SU-DHL-6 (cell line): ENCODE data around the gene MIA2.

ENCODE experiments used
- H2AFZ ChIP-seq: fragments of 200-600 bp; sonication (generic); 2 replicates; pipeline ENCODE4 v1.6.1; 2014; ENCODE audit warnings: low read depth, mild to moderate bottlenecking, moderate library complexity, mixed read lengths, antibody characterized with exemption, low read length; ENCODE audit not compliant: severe bottlenecking
- H3F3A ChIP-seq: fragments of 200-600 bp; shearing (Covaris generic); 2 replicates; pipeline ENCODE4 v1.6.0; 2016; ENCODE audit warnings: antibody characterized with exemption, mild to moderate bottlenecking; ENCODE audit not compliant: insufficient read depth
- H3K27ac ChIP-seq: fragments of 200-600 bp; sonication (generic); 2 replicates; pipeline ENCODE4 v1.5.1; 2016; ENCODE audit warnings: low read depth, mild to moderate bottlenecking, low read length, moderate library complexity, mixed read lengths
- H3K27me3 ChIP-seq: fragments of 200-600 bp; sonication (generic), shearing (Covaris generic); 2 replicates; pipeline ENCODE4 v1.6.0; 2014; ENCODE audit warnings: mild to moderate bottlenecking, low read length
- H3K36me3 ChIP-seq: fragments of 200-600 bp; sonication (generic); 2 replicates; pipeline ENCODE4 v1.6.1; 2014; ENCODE audit warnings: mild to moderate bottlenecking, low read length, mixed read lengths
- H3K4me2 ChIP-seq: fragments of 300-600, 200-600 bp; shearing (Covaris generic), sonication (generic); 2 replicates; pipeline ENCODE4 v1.6.0; 2014; ENCODE audit warnings: low read length, low read depth, mild to moderate bottlenecking; ENCODE audit not compliant: poor library complexity, severe bottlenecking
- H3K4me3 ChIP-seq: fragments of 200-600 bp; sonication (generic); 2 replicates; pipeline ENCODE4 v1.5.1; 2014; ENCODE audit warnings: antibody characterized with exemption, low read length, mild to moderate bottlenecking, mixed read lengths; ENCODE audit not compliant: insufficient read depth, poor library complexity, severe bottlenecking
- H3K79me2 ChIP-seq: fragments of 200-600 bp; sonication (generic); 2 replicates; pipeline ENCODE4 v1.6.1; 2014; ENCODE audit warnings: mild to moderate bottlenecking, low read length, moderate library complexity; ENCODE audit not compliant: insufficient read depth
- H3K9ac ChIP-seq: fragments of 200-600 bp; sonication (generic); 2 replicates; pipeline ENCODE4 v1.7.0; 2014; ENCODE audit warnings: mild to moderate bottlenecking, low read length
- H3K9me2 ChIP-seq: fragments of 200-600 bp; sonication (generic); replicated peaks from 2 replicates; pipeline ENCODE4 v1.6.1; 2014; ENCODE audit warnings: low read length; ENCODE audit not compliant: insufficient read depth
- H3K9me3 ChIP-seq: fragments of 200-600 bp; sonication (generic); 2 replicates; pipeline ENCODE4 v1.6.1; 2014; ENCODE audit warnings: low read length, mixed read lengths; ENCODE audit not compliant: insufficient read depth
- H4K20me1 ChIP-seq: fragments of 200-600 bp; sonication (generic); 2 replicates; pipeline ENCODE4 v1.6.1; 2014; ENCODE audit warnings: low read depth, mild to moderate bottlenecking, antibody characterized with exemption, low read length, moderate library complexity, mixed read lengths
- EZH2phosphoT487 ChIP-seq: fragments of 200-600 bp; sonication (generic), shearing (Covaris generic); conservative IDR thresholded peaks from 2 replicates; pipeline ENCODE4 v1.6.1; 2018; ENCODE audit warnings: mild to moderate bottlenecking, antibody characterized with exemption, low read length, moderate library complexity, mixed read lengths
- TF ChIP-seq, protein P1 (sequence below): fragments of 200-600 bp; sonication (generic); IDR thresholded peaks from one replicate; pipeline ENCODE4 v1.5.1; 2017; ENCODE audit warnings: antibody characterized with exemption, mild to moderate bottlenecking, low read length, moderate library complexity; ENCODE audit not compliant: insufficient read depth, poor library complexity, severe bottlenecking

Gene MIA2

GRCh38 chr14:39264057-39264456 lies 30.3 kb downstream of the MIA2 start:
- H3K9me3 ChIP-seq, result no peaks in the 10 kb centered on the region
- no peak overlapping the region for H3K4me2 ChIP-seq
- no peaks in the 10 kb centered on the region for H3K27me3 ChIP-seq
- no peaks in the 10 kb centered on the region for H3K36me3 ChIP-seq
- H2AFZ ChIP-seq, result no peak overlapping the region
- no peak overlapping the region for H3K4me3 ChIP-seq
- TF ChIP-seq, protein P1, sequence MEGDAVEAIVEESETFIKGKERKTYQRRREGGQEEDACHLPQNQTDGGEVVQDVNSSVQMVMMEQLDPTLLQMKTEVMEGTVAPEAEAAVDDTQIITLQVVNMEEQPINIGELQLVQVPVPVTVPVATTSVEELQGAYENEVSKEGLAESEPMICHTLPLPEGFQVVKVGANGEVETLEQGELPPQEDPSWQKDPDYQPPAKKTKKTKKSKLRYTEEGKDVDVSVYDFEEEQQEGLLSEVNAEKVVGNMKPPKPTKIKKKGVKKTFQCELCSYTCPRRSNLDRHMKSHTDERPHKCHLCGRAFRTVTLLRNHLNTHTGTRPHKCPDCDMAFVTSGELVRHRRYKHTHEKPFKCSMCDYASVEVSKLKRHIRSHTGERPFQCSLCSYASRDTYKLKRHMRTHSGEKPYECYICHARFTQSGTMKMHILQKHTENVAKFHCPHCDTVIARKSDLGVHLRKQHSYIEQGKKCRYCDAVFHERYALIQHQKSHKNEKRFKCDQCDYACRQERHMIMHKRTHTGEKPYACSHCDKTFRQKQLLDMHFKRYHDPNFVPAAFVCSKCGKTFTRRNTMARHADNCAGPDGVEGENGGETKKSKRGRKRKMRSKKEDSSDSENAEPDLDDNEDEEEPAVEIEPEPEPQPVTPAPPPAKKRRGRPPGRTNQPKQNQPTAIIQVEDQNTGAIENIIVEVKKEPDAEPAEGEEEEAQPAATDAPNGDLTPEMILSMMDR, result no peak
- no peak for TF ChIP-seq EZH2phosphoT487
- H3F3A ChIP-seq, result peaks cover 26% of the 10 kb centered on the region
- H3K9me2 ChIP-seq, result no peaks in the 10 kb centered on the region
- H4K20me1 ChIP-seq, result no peaks in the 10 kb centered on the region
- H3K27ac ChIP-seq, result no peak overlapping the region
- peaks cover 14% of the 10 kb centered on the region for H3K79me2 ChIP-seq
- no peak overlapping the region for H3K9ac ChIP-seq

GRCh38 chr14:39264558-39264957 lies 30.8 kb downstream of the MIA2 start:
- Histone ChIP-seq H3K27me3 (no peaks in the 10 kb centered on the region), H2AFZ (no peak overlapping the region), H3K4me3 (no peak overlapping the region), H3K79me2 (peaks cover 19% of the 10 kb centered on the region), H3K9me2 (no peaks in the 10 kb centered on the region), H4K20me1 (no peaks in the 10 kb centered on the region), H3F3A (peaks cover 26% of the 10 kb centered on the region), H3K9ac (no peak overlapping the region), H3K27ac (no peak overlapping the region), H3K9me3 (no peaks in the 10 kb centered on the region), H3K36me3 (no peaks in the 10 kb centered on the region), H3K4me2 (no peak overlapping the region)
- TF ChIP-seq EZH2phosphoT487, result no peak
- TF ChIP-seq, protein P1, result no peak

DNA sequence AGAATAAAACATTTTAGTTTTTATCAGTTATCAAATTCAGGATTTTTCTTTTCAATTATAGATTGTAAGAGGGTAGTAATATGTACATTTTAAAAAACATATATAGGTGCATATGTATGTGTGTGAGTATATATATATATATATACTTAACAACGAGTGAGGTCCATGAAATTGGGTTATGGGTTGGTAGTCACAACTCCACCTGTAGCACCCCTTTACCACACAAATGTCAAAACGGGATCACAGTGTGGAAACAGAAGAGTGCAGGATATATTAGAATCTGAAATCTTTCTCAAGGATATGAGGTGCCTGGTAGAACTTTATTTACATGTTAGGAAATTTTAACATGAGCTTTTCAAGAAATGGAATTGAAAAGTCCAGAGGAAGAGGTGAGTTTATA lies 31.3 kb downstream of the MIA2 start:
- no peaks in the 10 kb centered on the region for H3K9me3 ChIP-seq
- no peaks in the 10 kb centered on the region for H3K9me2 ChIP-seq
- H3F3A ChIP-seq, result peaks cover 26% of the 10 kb centered on the region
- no peaks in the 10 kb centered on the region for H3K27me3 ChIP-seq
- H3K9ac ChIP-seq, result no peak overlapping the region
- no peak overlapping the region for H3K4me2 ChIP-seq
- no peak overlapping the region for H3K4me3 ChIP-seq
- H3K36me3 ChIP-seq, result no peaks in the 10 kb centered on the region
- TF ChIP-seq, protein P1, result no peak
- no peak for TF ChIP-seq EZH2phosphoT487
- H3K27ac ChIP-seq, result no peak overlapping the region
- peaks cover 24% of the 10 kb centered on the region for H3K79me2 ChIP-seq
- H2AFZ ChIP-seq, result no peak overlapping the region
- no peaks in the 10 kb centered on the region for H4K20me1 ChIP-seq
